ENCODE measurements around the gene GRM4.

The GRM4 gene

GRCh38 chr6:34114695-34115402, 31.0 kb downstream of the GRM4 start:
- Histone ChIP-seq H3K9me3 (ENCODE audit: severe bottlenecking) (no peaks in the 10 kb centered on the region), H3K27me3 (ENCODE audit: insufficient read depth, low read depth, severe bottlenecking) (no peaks in the 10 kb centered on the region), H3K4me3 (ENCODE audit: low read depth, low read length) (no peak overlapping the region), H3K36me3 (peaks cover 6% of the 10 kb centered on the region; the same call in 1 of the 2 replicates), H3K27ac (no peak overlapping the region)
- DNase-seq: no peak
- no peak for TF ChIP-seq CTCF (IDR thresholded peaks at IDR 0.05; ENCODE audit: low read depth, low read length)

- no peak for DNase-seq
- peaks cover 8% of the 10 kb centered on the region; the same call in 1 of the 2 replicates for H3K36me3 ChIP-seq
- TF ChIP-seq CTCF (IDR thresholded peaks at IDR 0.05; ENCODE audit: low read depth, low read length): no peak
- no peak overlapping the region for H3K4me3 ChIP-seq (ENCODE audit: low read depth, low read length)
- no peak overlapping the region for H3K27ac ChIP-seq
- no peaks in the 10 kb centered on the region for H3K27me3 ChIP-seq (ENCODE audit: insufficient read depth, low read depth, severe bottlenecking)
- H3K9me3 ChIP-seq (ENCODE audit: severe bottlenecking): no peaks in the 10 kb centered on the region
Observed at GRCh38 chr6:34113532-34113931, 32.4 kb downstream of the GRM4 start.

GRCh38 chr6:34112126-34112525, 33.8 kb downstream of the GRM4 start:
- no peak for DNase-seq
- Histone ChIP-seq H3K27me3 (ENCODE audit: insufficient read depth, low read depth, severe bottlenecking) (no peaks in the 10 kb centered on the region), H3K4me3 (ENCODE audit: low read depth, low read length) (no peak overlapping the region), H3K36me3 (peaks cover 8% of the 10 kb centered on the region; the same call in 1 of the 2 replicates), H3K9me3 (ENCODE audit: severe bottlenecking) (no peaks in the 10 kb centered on the region), H3K27ac (no peak overlapping the region)
- peak; percentile 15; the same call in 1 of the 2 replicates for TF ChIP-seq CTCF (IDR thresholded peaks at IDR 0.05; ENCODE audit: low read depth, low read length)

- no peak for TF ChIP-seq CTCF (IDR thresholded peaks at IDR 0.05; ENCODE audit: low read depth, low read length)
- no peak for DNase-seq
- Histone ChIP-seq H3K36me3 (peaks cover 8% of the 10 kb centered on the region; the same call in 1 of the 2 replicates), H3K4me3 (ENCODE audit: low read depth, low read length) (no peak overlapping the region), H3K27me3 (ENCODE audit: insufficient read depth, low read depth, severe bottlenecking) (no peaks in the 10 kb centered on the region), H3K27ac (no peak overlapping the region), H3K9me3 (ENCODE audit: severe bottlenecking) (no peaks in the 10 kb centered on the region)
Observed at GRCh38 chr6:34110610-34111009, 35.3 kb downstream of the GRM4 start.

GRCh38 chr6:34108176-34108575, 37.7 kb downstream of the GRM4 start:
- TF ChIP-seq CTCF (IDR thresholded peaks at IDR 0.05; ENCODE audit: low read depth, low read length): no peak
- DNase-seq: no peak
- H3K27ac ChIP-seq: no peak overlapping the region
- H3K9me3 ChIP-seq (ENCODE audit: severe bottlenecking): no peaks in the 10 kb centered on the region
- H3K36me3 ChIP-seq: peaks cover 8% of the 10 kb centered on the region; the same call in 1 of the 2 replicates
- no peak overlapping the region for H3K4me3 ChIP-seq (ENCODE audit: low read depth, low read length)
- H3K27me3 ChIP-seq (ENCODE audit: insufficient read depth, low read depth, severe bottlenecking): no peaks in the 10 kb centered on the region

- H3K27me3 ChIP-seq (ENCODE audit: insufficient read depth, low read depth, severe bottlenecking): no peaks in the 10 kb centered on the region
- H3K4me3 ChIP-seq (ENCODE audit: low read depth, low read length): no peak overlapping the region
- H3K27ac ChIP-seq: no peak overlapping the region
- TF ChIP-seq CTCF (IDR thresholded peaks at IDR 0.05; ENCODE audit: low read depth, low read length): no peak
- no peak for DNase-seq
- H3K36me3 ChIP-seq: peaks cover 8% of the 10 kb centered on the region; the same call in 1 of the 2 replicates
- H3K9me3 ChIP-seq (ENCODE audit: severe bottlenecking): no peaks in the 10 kb centered on the region
Observed at GRCh38 chr6:34106900-34107299, 39.0 kb downstream of the GRM4 start.
